GM12878 (cell line): ENCODE data around the gene CACTIN. TPM values are rescaled to one million over a fixed set of nuclear protein-coding genes. Genes with fewer than 3 reads are reported as not detected.

ENCODE experiments used
- CBFB ChIP-seq: IDR thresholded peaks from 2 replicates; pipeline ENCODE4 v1.6.1; 2016; ENCODE audit warnings: antibody characterized with exemption, low read depth
- CBX3 ChIP-seq: fragments of 200-600 bp; sonication (generic); IDR thresholded peaks from 2 replicates; pipeline ENCODE4 v1.6.1; 2016; ENCODE audit warnings: low read depth, borderline replicate concordance
- CBX5 ChIP-seq: sonication (generic); IDR thresholded peaks from 2 replicates; pipeline ENCODE4 v1.6.1; 2016; ENCODE audit warnings: low read depth, moderate library complexity, mild to moderate bottlenecking, inconsistent platforms
- ELK1 ChIP-seq: IDR thresholded peaks from 2 replicates; pipeline ENCODE4 v1.6.1; 2012; ENCODE audit warnings: low read depth, low read length, improper control_type of control experiment
- HDAC6 ChIP-seq: fragments of 200-600 bp; sonication (generic); IDR thresholded peaks from one replicate; pipeline ENCODE4 v1.8.0; 2017; ENCODE audit warnings: antibody characterized with exemption; ENCODE audit not compliant: unreplicated experiment
- IKZF1 ChIP-seq: fragments of 450-650 bp; conservative IDR thresholded peaks from 2 replicates; pipeline ENCODE4 v1.6.1; 2017; ENCODE audit warnings: antibody characterized with exemption, mild to moderate bottlenecking
- IKZF2 ChIP-seq, 2 experiments: fragments of 450-650 bp; IDR thresholded peaks; 2 replicates each; pipeline ENCODE4 v1.6.1; 2017; ENCODE audit warnings: mild to moderate bottlenecking in 2 of 2, moderate library complexity in 2 of 2
- IRF3 ChIP-seq: fragments of 450-650 bp; IDR thresholded peaks from 2 replicates; pipeline ENCODE4 v1.6.1; 2014; ENCODE audit warnings: mild to moderate bottlenecking
- MEF2B ChIP-seq: fragments of 450-650 bp; IDR thresholded peaks from 2 replicates; pipeline ENCODE4 v1.6.1; 2018; ENCODE audit warnings: mild to moderate bottlenecking, moderate library complexity; ENCODE audit not compliant: partially characterized antibody, poor library complexity, severe bottlenecking
- MXI1 ChIP-seq: fragments of 150-350 bp; IDR thresholded peaks from 2 replicates; pipeline ENCODE4 v1.6.1; 2011; ENCODE audit warnings: low read depth, mild to moderate bottlenecking, inconsistent platforms, low read length, improper control_type of control experiment
- MYC ChIP-seq: IDR thresholded peaks from 2 replicates; pipeline ENCODE4 v1.6.1; 2011; ENCODE audit warnings: mild to moderate bottlenecking, low read length, moderate library complexity, inconsistent platforms; ENCODE audit not compliant: insufficient read depth, insufficient replicate concordance, insufficient read length, severe bottlenecking
- NFYB ChIP-seq: IDR thresholded peaks from 2 replicates; pipeline ENCODE4 v1.6.1; 2011; ENCODE audit warnings: low read depth, mild to moderate bottlenecking, low read length, improper control_type of control experiment, moderate library complexity; ENCODE audit not compliant: insufficient read depth
- NR2C1 ChIP-seq: fragments of 450-650 bp; IDR thresholded peaks from 2 replicates; pipeline ENCODE4 v1.6.1; 2017; ENCODE audit warnings: antibody characterized with exemption, mild to moderate bottlenecking, moderate library complexity
- NR2C2 ChIP-seq: IDR thresholded peaks from 2 replicates; pipeline ENCODE4 v1.6.1; 2011; ENCODE audit warnings: borderline replicate concordance, low read depth; ENCODE audit not compliant: control insufficient read depth, insufficient read length
- NR2F1 ChIP-seq: fragments of 450-650 bp; conservative IDR thresholded peaks from 2 replicates; pipeline ENCODE4 v1.6.1; 2017; ENCODE audit warnings: mild to moderate bottlenecking
- POLR2AphosphoS5 ChIP-seq: IDR thresholded peaks from 2 replicates; pipeline ENCODE4 v1.6.1; 2011; ENCODE audit warnings: mild to moderate bottlenecking, low read length, inconsistent platforms
- RB1 ChIP-seq: fragments of 450-650 bp; formaldehyde crosslinking; IDR thresholded peaks from 2 replicates; pipeline ENCODE4 v1.6.1; 2017; ENCODE audit warnings: mild to moderate bottlenecking, borderline replicate concordance
- RFX5 ChIP-seq: IDR thresholded peaks from 2 replicates; pipeline ENCODE4 v1.6.1; 2011; ENCODE audit warnings: low read depth, low read length, improper control_type of control experiment
- SP1 ChIP-seq: IDR thresholded peaks from one replicate; pipeline ENCODE4 v1.6.1; 2011; ENCODE audit warnings: low read depth, low read length
- SREBF2 ChIP-seq: IDR thresholded peaks from 2 replicates; pipeline ENCODE4 v1.6.1; 2012; ENCODE audit warnings: mild to moderate bottlenecking, low read length
- SRF ChIP-seq, 2 experiments: IDR thresholded peaks; 2 replicates each; pipeline ENCODE4 v1.6.1; 2011; ENCODE audit warnings: low read depth in 2 of 2, low read length in 2 of 2, mild to moderate bottlenecking in 1 of 2, moderate library complexity in 1 of 2
- YY1 ChIP-seq: IDR thresholded peaks from 2 replicates; pipeline ENCODE4 v1.6.1; 2011; ENCODE audit warnings: low read depth, mild to moderate bottlenecking, low read length
- ZBTB11 ChIP-seq: fragments of 450-650 bp; formaldehyde crosslinking; IDR thresholded peaks from 2 replicates; pipeline ENCODE4 v1.5.0; 2022; ENCODE audit warnings: mild to moderate bottlenecking, missing genetic modification characterization
- ZNF207 ChIP-seq: fragments of 450-650 bp; IDR thresholded peaks from 2 replicates; pipeline ENCODE4 v1.6.1; 2014; ENCODE audit warnings: antibody characterized with exemption, mild to moderate bottlenecking, borderline replicate concordance
- polyA plus RNA-seq, 11 experiments: library from polyadenylated mRNA; depleted of rRNA in 4 of 11; unstranded in 6 of 11; stranded (reverse) in 5 of 11; fragments of >200 nt; fragmentation: Nextera tagmentation in 4 of 11; fragmentation: Illumina TruSeq in 1 of 11; extraction: Ambion mirVana in 4 of 11; extraction: Trizol in 1 of 11; gene quantifications; 1 replicate in 1 of 11; 2 replicates in 10 of 11; pipeline versions ENCODE4 v1.2.1 to v1.2.3, GENCODE V29; 2011 to 2016; ENCODE audit warnings: inconsistent platforms in 2 of 11, missing spikeins in 2 of 11, low read depth in 1 of 11
- total RNA-seq, 4 experiments: library from RNA; depleted of rRNA in 3 of 4; stranded (reverse); fragments of >200 nt in 3 of 4; fragmentation: Illumina TruSeq in 1 of 4; extraction: Trizol in 1 of 4; gene quantifications; 2 replicates each; pipeline versions ENCODE4 v1.2.1 to v1.2.3, GENCODE V29; 2013 to 2021

Gene CACTIN
- total and polyA plus RNA-seq, 10 of the 15 experiments (the other 5 are each of a cell fraction or from before 2014, with no cell fraction given), result 0.40 to 31.4 (median 12.5) TPM

GRCh38 chr19:3626473-3627350, at the start of gene CACTIN (continued):
- TF ChIP-seq ZBTB11 (CRISPR knock-in tag), result no peak
- peak; percentile 98 for TF ChIP-seq IKZF1
- TF ChIP-seq POLR2AphosphoS5, result peak; percentile 92
- TF ChIP-seq HDAC6, result peak; percentile 90
- no peak for TF ChIP-seq MEF2B
- peak; percentile 98 for TF ChIP-seq CBFB
- peak; percentile 75 for TF ChIP-seq ELK1
- no peak for TF ChIP-seq CBX5
- TF ChIP-seq NFYB, result peak; percentile 28; the same call in 1 of the 2 replicates
- peak; percentile 36 for TF ChIP-seq NR2F1
- TF ChIP-seq SREBF2, result no peak
- peak; percentile 13 for TF ChIP-seq MXI1
- peak; percentile 98 for TF ChIP-seq MYC
- no peak for TF ChIP-seq NR2C2
- TF ChIP-seq CBX3, result no peak
- TF ChIP-seq RB1, result peak; percentile 99; the same call in 1 of the 2 replicates
- no peak for TF ChIP-seq IKZF2 (IDR thresholded peaks at IDR 0.05)
- TF ChIP-seq RFX5, result no peak; the same call in 1 of the 2 replicates
- peak; percentile 85 for TF ChIP-seq SP1
- TF ChIP-seq YY1, result peak; percentile 80
- TF ChIP-seq NR2C1, result peak; percentile 62; the same call in 1 of the 2 replicates
- peak; percentile 9 for TF ChIP-seq IRF3
- TF ChIP-seq ZNF207, result peak; percentile 99; the same call in 1 of the 2 replicates
- peak in 1 of 2 experiments; percentile 82; a peak in 1 of 4 replicates for TF ChIP-seq SRF (IDR thresholded peaks at IDR 0.05; ENCODE audit: low read depth in 2 of 2, low read length in 2 of 2)
